HG02678 (cell line): Measurements from ENCODE around the gene EXOC4.

Experiments
- ATAC-seq: cut with Tn5 transposase; IDR thresholded peaks from one replicate; pipeline ENCODE4 v1.9.1; 2021; ENCODE audit warnings: mild to moderate bottlenecking, moderate library complexity; ENCODE audit not compliant: unreplicated experiment

EXOC4 gene

GRCh38 chr7:133360201-133360600 lies 107.3 kb downstream of the EXOC4 start:
- ATAC-seq: no peak

- ATAC-seq: no peak
These were observed 108.9 kb downstream of the EXOC4 start for GRCh38 chr7:133361806-133362205.

- ATAC-seq: no peak
These were observed 112.2 kb downstream of the EXOC4 start for GRCh38 chr7:133364959-133365690.

- no peak for ATAC-seq
These were observed 113.0 kb downstream of the EXOC4 start for GRCh38 chr7:133365917-133366316.

GRCh38 chr7:133367561-133367960 lies 114.7 kb downstream of the EXOC4 start:
- ATAC-seq: no peak

- ATAC-seq: no peak
These were observed 116.3 kb downstream of the EXOC4 start for GRCh38 chr7:133369130-133369529.

- no peak for ATAC-seq
These were observed 118.7 kb downstream of the EXOC4 start for GRCh38 chr7:133371616-133372015.

- ATAC-seq: no peak
These were observed 119.5 kb downstream of the EXOC4 start for GRCh38 chr7:133372337-133372736.

GRCh38 chr7:133376514-133376913 lies 123.6 kb downstream of the EXOC4 start:
- no peak for ATAC-seq

GRCh38 chr7:133381965-133382364 lies 129.1 kb downstream of the EXOC4 start:
- ATAC-seq: no peak

GRCh38 chr7:133382775-133383559 lies 130.1 kb downstream of the EXOC4 start:
- ATAC-seq: no peak

GRCh38 chr7:133386205-133386604 lies 133.3 kb downstream of the EXOC4 start:
- no peak for ATAC-seq

- ATAC-seq: no peak
These were observed 136.8 kb downstream of the EXOC4 start for GRCh38 chr7:133389727-133390126.

GRCh38 chr7:133391206-133391605 lies 138.3 kb downstream of the EXOC4 start:
- ATAC-seq: no peak

- ATAC-seq: no peak
These were observed 141.5 kb downstream of the EXOC4 start for GRCh38 chr7:133394369-133394768.

GRCh38 chr7:133395551-133395950 lies 142.7 kb downstream of the EXOC4 start:
- no peak for ATAC-seq

GRCh38 chr7:133398506-133398905 lies 145.6 kb downstream of the EXOC4 start:
- ATAC-seq: no peak

GRCh38 chr7:133401225-133401624 lies 148.3 kb downstream of the EXOC4 start:
- ATAC-seq: no peak

- no peak for ATAC-seq
These were observed 155.3 kb downstream of the EXOC4 start for GRCh38 chr7:133408212-133408611.

GRCh38 chr7:133409421-133409820 lies 156.5 kb downstream of the EXOC4 start:
- ATAC-seq: no peak

- ATAC-seq: no peak
These were observed 157.1 kb downstream of the EXOC4 start for GRCh38 chr7:133409966-133410365.

GRCh38 chr7:133411395-133411794 lies 158.5 kb downstream of the EXOC4 start:
- ATAC-seq: no peak
